Endothelial cell (in vitro differentiated cells): ENCODE results near the gene HDAC9. TPM values are rescaled to one million over a fixed set of nuclear protein-coding genes. Genes with fewer than 3 reads are reported as not detected.

Experiments
- DNase-seq: peaks from one replicate; pipeline ENCODE4 v3.0.0; 2021; ENCODE audit warnings: low spot score
- H3K27ac Mint-ChIP-seq: one replicate; pipeline ENCODE4 v1.8.0; 2021; ENCODE audit warnings: mixed read lengths, inconsistent platforms; ENCODE audit not compliant: unreplicated experiment
- H3K27me3 Mint-ChIP-seq: one replicate; pipeline ENCODE4 v1.8.0; 2021; ENCODE audit warnings: mild to moderate bottlenecking, moderate library complexity, mixed read lengths, inconsistent platforms; ENCODE audit not compliant: unreplicated experiment
- H3K36me3 Mint-ChIP-seq: one replicate; pipeline ENCODE4 v1.8.0; 2021; ENCODE audit warnings: mild to moderate bottlenecking, low read depth, mixed read lengths, inconsistent platforms; ENCODE audit not compliant: unreplicated experiment
- H3K4me1 Mint-ChIP-seq: one replicate; pipeline ENCODE4 v1.8.0; 2021; ENCODE audit warnings: mild to moderate bottlenecking, mixed read lengths, inconsistent platforms; ENCODE audit not compliant: unreplicated experiment
- H3K4me3 Mint-ChIP-seq: one replicate; pipeline ENCODE4 v1.8.0; 2021; ENCODE audit warnings: mild to moderate bottlenecking, mixed read lengths, inconsistent platforms; ENCODE audit not compliant: unreplicated experiment
- H3K9me3 Mint-ChIP-seq: one replicate; pipeline ENCODE4 v1.8.0; 2021; ENCODE audit warnings: mixed read lengths, inconsistent platforms; ENCODE audit not compliant: unreplicated experiment
- total RNA-seq: library from RNA; stranded (reverse); fragmentation: NEBNext Ultra II Directional; extraction: Animal tissue kit (Norgen Biotek cat#: 25700); gene quantifications from one replicate; pipeline ENCODE4 v1.2.1, GENCODE V29; 2021; ENCODE audit not compliant: unreplicated experiment
- TF ChIP-seq, protein P1 (sequence below): fragments of 200-600 bp; sonication (generic); IDR thresholded peaks from one replicate; pipeline ENCODE4 v1.5.0; 2021; ENCODE audit warnings: antibody characterized with exemption; ENCODE audit not compliant: unreplicated experiment

HDAC9 gene
- total RNA-seq, 1 donor from 2014 or later = 1.2 TPM

DNA sequence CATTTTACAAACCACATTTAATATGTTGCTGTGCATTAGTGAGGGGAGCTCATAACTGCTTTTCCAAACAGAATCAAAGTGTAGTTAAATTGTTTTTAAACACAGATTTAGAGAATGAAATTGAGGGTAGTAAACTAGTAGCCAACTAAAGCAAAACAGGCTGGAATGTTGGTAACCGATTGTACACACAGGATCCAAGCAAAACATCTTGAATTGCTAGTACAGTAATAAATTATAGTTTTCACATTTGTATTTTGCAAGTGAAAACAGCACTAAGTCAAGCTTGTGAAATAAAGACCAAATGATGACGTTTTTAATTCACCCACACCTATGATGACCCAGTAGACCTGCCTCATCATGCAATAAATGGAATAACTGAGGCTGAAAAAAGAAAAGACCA lies 198.3 kb downstream of the HDAC9 start:
- no peak for DNase-seq
- Mint-ChIP-seq H3K4me1 (no peaks in the 10 kb centered on the region), H3K9me3 (no peaks in the 10 kb centered on the region), H3K27ac (no peak overlapping the region), H3K27me3 (no peaks in the 10 kb centered on the region), H3K4me3 (no peak overlapping the region), H3K36me3 (no peaks in the 10 kb centered on the region)
- TF ChIP-seq, protein P1, sequence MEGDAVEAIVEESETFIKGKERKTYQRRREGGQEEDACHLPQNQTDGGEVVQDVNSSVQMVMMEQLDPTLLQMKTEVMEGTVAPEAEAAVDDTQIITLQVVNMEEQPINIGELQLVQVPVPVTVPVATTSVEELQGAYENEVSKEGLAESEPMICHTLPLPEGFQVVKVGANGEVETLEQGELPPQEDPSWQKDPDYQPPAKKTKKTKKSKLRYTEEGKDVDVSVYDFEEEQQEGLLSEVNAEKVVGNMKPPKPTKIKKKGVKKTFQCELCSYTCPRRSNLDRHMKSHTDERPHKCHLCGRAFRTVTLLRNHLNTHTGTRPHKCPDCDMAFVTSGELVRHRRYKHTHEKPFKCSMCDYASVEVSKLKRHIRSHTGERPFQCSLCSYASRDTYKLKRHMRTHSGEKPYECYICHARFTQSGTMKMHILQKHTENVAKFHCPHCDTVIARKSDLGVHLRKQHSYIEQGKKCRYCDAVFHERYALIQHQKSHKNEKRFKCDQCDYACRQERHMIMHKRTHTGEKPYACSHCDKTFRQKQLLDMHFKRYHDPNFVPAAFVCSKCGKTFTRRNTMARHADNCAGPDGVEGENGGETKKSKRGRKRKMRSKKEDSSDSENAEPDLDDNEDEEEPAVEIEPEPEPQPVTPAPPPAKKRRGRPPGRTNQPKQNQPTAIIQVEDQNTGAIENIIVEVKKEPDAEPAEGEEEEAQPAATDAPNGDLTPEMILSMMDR = peak; percentile 4

DNA sequence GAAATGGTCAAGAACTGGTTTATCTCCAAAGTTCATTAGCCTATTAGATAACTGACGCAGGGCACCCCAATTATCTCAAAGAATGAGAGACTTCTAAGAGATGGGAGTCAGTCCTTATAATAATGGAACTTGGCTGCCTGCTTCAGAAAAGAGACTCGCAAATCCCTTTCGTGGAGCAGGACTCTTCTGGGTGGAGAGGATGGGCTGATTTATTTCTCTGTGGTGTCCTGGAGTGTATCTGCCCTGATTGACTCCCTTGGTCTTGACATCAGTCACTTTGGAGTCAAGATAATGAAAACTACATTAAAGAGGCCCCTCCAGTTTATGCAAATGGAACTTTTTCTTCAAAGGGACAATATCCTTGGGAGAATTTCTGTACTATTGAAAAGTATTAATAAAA lies 198.9 kb downstream of the HDAC9 start:
- H3K27me3 Mint-ChIP-seq = peaks cover 1% of the 10 kb centered on the region
- no peaks in the 10 kb centered on the region for H3K9me3 Mint-ChIP-seq
- TF ChIP-seq, protein P1 = no peak
- H3K4me3 Mint-ChIP-seq = no peak overlapping the region
- H3K4me1 Mint-ChIP-seq = no peaks in the 10 kb centered on the region
- no peak overlapping the region for H3K27ac Mint-ChIP-seq
- H3K36me3 Mint-ChIP-seq = no peaks in the 10 kb centered on the region
- no peak for DNase-seq

DNA sequence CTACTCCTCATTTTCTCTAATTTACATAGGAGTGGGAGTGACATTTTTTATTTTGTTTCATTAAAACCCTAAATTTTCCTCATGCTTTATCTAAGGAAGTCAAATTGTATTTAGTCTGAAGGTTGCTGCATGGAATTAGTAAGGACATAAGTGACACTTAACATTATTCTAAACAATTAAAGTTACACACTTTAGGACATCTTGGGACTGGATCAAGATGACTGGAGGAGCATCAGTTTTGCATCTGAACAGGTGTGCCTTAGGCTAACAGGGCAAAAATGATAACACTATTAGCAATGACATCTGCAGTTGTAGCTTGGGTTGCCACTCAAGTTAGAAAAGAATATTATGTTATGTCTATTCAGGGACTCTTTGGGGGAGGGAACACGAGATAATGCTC lies 199.4 kb downstream of the HDAC9 start:
- no peak overlapping the region for H3K27ac Mint-ChIP-seq
- DNase-seq = no peak
- H3K27me3 Mint-ChIP-seq = peaks cover 1% of the 10 kb centered on the region
- no peaks in the 10 kb centered on the region for H3K9me3 Mint-ChIP-seq
- no peaks in the 10 kb centered on the region for H3K36me3 Mint-ChIP-seq
- H3K4me1 Mint-ChIP-seq = no peaks in the 10 kb centered on the region
- TF ChIP-seq, protein P1 = no peak
- no peak overlapping the region for H3K4me3 Mint-ChIP-seq

DNA sequence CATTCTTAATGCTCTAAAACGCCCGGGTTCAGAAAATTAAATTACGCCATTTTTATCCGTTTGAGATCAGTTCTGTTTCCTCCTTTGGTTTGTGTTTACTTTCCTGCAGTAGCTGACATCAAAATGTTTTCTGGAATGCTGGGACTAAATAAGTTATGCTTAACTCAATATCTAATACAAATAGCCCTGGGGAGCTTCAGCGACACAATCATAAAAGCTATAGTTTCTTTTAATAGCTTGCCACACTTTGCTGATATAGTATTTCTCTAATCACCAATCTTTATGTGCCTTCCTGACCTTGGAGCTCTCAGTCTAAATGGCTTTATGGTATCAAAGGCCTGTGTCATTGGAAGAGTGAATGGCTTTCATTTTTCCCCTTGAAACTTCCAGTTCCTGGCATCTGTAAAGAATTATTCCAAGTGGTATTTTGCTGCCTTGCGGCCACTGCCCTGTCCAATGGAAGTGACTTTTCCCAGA lies 202.7 kb downstream of the HDAC9 start:
- Mint-ChIP-seq H3K36me3 (no peaks in the 10 kb centered on the region), H3K9me3 (no peaks in the 10 kb centered on the region), H3K27ac (no peak overlapping the region), H3K27me3 (peaks cover 1% of the 10 kb centered on the region), H3K4me3 (no peak overlapping the region), H3K4me1 (no peaks in the 10 kb centered on the region)
- TF ChIP-seq, protein P1 = no peak
- DNase-seq = no peak

DNA sequence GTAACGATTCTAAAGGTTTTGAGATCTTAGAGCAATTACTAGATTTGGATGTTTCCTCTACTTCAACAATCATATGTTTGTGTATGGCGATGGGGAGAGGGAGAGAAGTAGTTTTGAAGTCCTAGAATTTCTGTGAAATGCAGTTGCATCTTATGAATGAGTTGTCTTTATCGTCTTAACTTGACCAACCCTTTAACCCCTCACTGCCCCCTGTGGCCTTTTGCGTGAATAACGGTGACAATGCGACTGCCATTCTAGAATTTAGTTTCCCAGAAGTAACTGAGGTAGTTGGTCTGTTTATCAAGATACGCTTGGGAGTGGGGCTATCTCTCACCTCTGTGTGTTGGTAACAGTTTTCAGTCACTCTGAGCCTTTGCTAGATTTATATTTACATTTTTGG lies 204.6 kb downstream of the HDAC9 start:
- TF ChIP-seq, protein P1 = peak; percentile 49
- H3K27me3 Mint-ChIP-seq = peaks cover 1% of the 10 kb centered on the region
- H3K36me3 Mint-ChIP-seq = no peaks in the 10 kb centered on the region
- no peak overlapping the region for H3K27ac Mint-ChIP-seq
- no peaks in the 10 kb centered on the region for H3K9me3 Mint-ChIP-seq
- peak; percentile 26 for DNase-seq
- no peaks in the 10 kb centered on the region for H3K4me1 Mint-ChIP-seq
- H3K4me3 Mint-ChIP-seq = no peak overlapping the region
